HG02970 (cell line): ENCODE results near the gene TENT5C.

ENCODE experiments used
- ATAC-seq: cut with Tn5 transposase; IDR thresholded peaks from one replicate; pipeline ENCODE4 v1.9.1; 2021; ENCODE audit warnings: mild to moderate bottlenecking, moderate library complexity, moderate number of reproducible peaks; ENCODE audit not compliant: unreplicated experiment, low FRiP score

TENT5C gene

DNA sequence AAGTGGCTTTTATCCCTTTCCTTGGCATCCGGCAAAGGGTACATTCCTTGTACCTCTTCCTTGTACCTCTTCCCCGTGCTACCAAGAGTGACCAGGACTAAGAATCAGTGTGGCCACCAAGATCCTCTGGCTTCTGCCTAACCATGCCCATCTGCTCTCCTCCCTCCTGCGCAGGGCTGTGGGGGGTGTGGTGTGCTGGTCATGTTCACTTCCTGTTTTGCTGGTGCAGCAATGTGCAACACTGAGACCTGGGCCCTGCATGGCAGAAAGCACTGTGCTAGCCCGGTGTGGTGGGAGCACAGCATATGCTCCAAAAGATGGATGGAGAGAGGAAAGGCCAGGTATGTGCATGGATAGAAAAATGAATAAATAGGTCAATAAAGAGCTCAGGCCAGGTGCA is 33.3 kb upstream of the TENT5C start:
- no peak for ATAC-seq

DNA sequence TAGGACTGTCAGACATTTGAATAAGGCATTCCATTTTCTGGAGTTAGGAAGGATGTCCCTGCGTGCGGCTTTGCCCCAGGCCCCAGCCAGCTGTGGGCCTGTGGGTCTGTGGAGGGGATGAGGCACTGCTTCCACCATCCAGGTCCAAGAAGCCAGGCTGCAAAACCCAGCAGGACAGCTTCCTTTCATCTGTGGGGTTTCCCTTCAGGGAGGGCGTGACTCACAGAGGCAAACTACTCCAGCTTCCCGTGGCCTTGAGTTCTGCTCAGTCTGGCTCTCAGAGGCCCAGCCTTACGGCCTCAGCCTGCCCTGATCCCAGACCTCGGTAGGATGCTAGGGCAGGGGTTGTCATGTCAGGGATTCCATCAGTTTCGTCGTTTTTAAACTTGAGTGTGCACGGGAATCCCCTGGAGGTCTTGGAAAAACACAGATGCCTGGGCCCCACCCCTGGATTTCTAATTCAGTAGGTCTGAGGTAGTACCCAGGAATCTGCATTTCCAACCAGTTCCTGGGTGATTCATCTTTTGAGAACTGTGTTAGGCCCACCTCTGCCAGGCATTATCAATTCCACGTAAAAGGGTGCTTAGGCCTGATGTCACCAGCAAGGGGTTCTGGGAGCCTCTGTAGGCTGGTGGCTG is 32.3 kb upstream of the TENT5C start:
- ATAC-seq: no peak

DNA sequence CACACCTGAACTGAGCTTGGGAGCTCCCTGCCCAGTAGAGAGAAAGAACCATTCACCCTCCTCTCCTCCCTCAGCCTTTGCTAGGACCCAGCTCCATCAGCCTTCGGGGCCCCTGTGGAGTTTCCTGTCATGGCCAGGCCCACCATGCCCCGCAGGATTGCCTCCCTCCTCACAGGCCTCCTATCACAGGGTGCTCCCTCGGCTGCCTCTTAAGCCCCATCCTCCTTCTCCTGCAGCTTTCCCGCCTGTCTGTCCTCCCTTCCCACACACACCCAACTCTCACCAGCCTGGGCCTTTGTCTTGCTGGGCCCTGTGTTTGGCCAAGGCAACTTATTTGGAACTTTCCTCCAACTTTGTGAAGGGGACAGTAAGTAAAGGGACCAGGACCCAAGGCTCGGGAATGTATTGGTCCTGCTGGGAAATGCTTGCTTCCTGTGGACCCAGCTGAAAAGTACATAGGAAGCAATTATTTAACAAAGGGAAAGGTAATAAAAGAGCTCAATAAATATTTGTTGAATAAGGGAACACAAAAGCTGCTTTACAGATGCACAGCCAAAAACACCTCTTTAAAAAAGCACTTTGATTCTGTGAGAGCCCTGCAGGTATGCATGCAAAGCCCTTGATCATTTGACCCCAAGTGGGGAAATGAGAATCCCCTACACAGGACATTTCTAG is 31.6 kb upstream of the TENT5C start:
- ATAC-seq: no peak

DNA sequence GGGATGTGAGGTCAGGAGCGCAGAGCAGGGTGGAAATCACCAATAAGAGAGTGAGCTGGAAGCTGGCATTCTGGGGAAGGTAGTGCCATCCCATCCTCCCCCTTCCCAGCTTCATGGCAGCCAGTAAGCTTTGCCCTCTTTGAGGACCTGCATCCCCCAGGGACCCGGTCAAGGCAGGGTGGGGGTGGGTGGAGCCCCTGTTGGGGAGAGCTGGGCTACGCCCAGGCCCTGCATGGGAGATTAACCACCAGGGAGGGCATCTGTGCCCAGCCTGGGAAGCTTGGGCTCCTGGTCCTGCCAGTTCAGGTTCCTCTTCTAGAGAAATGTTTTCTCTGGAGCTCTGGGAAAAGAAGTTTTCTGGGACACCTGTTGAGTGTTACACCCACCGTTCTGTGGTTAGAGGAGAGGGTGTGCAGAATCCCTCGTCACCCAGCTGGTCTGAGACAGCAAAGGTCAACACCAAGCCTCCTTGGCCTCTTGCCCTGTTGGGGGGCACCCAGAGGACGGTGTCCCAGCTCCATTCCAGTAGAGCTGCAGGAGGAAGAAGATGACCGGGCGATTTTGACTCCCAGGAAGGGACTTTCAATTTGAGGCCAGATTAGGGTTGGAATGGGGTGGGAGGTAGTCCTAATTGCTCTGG is 30.1 kb upstream of the TENT5C start:
- no peak for ATAC-seq

DNA sequence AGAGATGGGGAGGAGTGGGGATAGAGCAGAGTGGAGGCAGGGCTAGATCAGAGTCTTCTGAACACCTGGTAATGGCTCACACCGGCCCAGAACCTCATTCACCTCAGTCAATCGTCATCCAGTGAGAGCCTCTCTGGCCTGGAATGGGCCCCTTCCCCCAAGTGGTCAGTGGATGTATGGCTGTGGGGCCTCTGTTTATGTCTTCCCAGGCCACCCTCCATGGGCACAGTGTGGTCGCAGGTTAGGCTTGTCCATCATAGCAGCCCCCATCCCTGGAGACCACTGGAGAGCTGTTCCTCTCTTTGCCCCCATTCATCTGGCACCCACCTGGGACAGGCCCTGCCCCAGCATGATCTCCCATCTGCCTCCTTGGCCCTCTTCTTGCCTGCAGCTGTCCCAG is 29.6 kb upstream of the TENT5C start:
- ATAC-seq: no peak

DNA sequence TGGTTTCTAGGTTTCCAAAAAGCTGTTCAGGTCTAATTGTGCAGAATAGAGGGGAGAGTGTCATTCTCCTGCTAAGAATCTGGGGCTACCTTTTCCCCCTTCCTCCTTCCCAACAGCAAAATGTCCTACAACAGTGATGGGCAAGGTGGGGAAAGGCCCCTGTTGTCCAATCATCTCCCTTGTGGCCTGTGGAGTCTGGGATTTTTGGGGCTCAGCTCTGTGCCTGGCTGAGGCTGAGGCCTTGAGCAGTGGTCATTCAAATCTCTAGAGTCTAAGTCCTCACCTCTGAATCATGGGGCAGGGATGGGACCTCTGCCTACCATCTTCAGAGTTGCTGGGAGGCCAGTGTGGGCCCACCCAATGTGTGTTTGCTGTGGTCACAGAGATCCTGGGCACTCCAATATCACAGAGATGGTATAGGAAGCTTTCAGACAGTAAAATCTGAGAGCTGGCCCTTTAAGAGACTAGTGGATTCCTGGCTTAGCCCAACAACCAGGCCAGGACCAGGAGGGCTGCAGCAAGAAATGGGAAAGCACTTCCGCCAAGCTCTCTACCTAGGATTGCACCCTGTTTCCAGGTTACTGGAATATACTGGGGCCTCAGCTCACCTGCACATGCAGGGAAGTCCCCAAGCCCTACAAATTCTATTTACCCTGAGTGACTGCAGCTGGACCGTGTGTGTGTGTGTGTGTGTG is 28.5 kb upstream of the TENT5C start:
- no peak for ATAC-seq

DNA sequence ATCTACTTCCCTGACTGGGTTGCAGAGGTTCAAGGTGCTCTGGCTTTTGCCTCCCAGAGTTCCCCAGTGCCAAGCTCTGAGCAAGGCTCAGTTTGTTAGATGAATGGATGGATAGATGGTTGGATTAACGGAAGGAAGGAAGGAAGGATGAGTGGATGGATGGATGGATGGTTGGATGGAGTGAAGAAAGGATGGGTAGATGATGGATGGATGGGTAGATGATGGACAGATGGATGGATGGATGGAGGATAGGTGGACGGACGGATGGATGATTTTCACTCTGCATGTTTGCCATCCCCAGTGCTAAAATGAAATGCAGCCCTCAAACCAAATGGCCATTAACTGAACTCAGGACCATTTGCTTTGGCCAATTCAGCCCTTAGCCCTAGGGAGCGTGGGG is 27.4 kb upstream of the TENT5C start:
- no peak for ATAC-seq

DNA sequence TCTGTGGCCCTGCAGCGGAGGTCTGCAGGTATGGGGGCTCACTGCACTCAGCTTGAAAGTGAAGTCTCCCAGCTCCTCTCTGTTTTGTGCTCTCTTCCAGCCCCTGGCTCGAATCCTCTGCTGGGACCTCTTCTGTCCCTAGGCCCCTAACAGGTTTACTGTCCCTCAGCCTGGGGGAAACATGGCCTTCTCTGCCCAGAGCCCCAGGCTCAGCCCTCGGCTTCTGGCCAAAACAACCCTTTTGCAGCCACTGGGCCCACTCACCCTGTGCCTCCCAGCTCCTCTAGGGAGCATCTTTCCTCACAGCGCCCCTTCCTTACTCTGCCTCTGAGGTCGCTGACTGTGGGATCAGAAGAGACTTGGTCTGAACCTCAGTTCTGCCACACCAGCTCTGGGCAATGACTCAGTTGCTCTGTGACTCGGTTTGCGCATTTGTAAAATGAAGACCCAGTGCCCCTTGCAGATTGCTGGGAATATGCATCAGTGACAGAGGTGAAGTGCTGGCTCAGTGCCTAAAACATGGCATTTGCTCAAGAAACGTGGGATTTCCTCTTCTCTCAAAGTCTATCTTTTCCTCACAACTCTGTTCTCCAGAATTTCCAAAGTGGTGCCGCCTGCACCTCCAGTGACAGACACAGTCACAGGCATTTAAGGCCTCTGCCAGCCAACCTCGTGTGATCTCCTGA is 26.5 kb upstream of the TENT5C start:
- no peak for ATAC-seq

DNA sequence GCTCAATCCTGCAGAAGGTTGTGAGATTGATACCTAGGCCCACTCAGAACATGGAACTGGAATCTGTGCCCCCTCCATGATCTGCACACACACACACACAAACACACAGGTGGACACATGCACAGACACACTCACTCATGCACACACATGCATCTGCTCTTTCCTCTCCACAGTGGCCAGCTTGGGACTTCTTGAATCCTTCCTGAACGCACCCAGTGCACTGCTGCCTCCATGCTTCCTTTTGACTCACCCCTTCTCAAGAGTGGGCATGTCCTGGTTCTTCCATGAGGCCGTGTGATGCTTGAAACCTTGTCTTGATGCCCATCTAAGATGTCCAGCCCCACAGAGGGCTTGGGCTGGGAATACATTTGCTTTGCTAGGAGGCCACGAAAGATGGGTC is 25.4 kb upstream of the TENT5C start:
- ATAC-seq: no peak

DNA sequence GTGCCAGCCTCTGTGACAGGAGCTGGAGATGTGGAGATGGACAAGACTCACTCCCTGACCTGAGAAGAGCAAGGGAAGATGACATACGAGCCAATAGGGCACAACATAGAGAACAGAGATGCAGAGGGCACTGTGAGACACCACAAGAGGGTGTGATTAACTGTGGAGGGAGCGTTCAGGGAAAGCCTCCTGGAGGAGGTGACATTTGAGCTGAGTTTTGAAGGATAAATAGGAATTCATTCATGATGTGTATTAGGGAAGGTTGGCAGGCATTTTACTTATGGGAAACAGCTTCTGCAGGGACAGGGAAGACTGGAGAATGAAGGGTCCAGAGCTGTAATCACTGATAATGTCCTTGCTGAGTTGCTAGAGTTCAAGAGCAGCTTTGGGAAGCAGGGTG is 25.0 kb upstream of the TENT5C start:
- no peak for ATAC-seq

DNA sequence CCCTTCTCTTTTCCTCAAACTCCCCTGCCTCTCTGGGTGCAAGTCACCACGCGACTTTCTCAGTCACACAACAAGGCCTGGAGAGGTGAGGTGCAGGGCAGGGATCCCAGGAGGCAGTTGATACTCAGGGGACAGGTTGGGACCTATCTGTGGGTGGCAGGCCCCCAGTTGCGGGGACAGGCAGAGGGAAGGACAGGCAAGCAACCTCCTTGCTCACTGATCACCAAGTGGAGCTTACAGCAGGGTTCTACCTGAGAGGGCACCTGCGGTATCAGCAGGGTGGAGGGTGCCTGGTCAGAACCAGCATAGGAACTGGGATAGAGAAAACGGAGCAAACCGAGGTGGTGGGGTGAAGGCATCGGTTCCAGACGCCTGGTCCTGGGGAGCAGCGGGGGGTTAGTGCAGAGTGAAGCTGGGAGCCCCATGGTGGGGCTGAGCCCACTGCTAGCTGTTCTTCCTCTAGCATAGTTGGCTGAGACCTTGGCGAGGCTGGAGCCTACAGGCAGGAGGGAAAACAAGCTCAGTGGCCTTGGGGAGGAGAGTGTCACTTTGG is 24.4 kb upstream of the TENT5C start:
- ATAC-seq: no peak

DNA sequence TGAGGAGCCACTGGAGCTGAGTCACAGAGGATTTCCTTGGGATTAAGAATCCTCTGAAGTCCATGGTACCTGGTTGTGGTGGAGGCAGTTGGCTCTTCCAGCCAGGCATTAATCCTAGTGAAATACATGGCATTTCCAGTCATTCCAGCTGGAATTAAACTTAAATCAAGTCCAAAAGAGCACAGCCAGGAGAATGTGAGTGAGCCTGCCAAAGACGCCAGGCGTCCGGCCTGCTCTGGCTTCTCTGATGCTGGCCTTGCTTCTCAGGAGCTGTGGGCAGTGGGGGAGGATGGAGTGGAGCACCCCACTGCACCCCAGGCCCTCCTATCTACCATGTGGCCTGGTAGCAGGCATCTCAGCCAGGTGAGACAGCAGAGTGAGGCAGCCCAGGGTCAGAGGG is 23.4 kb upstream of the TENT5C start:
- ATAC-seq: no peak

DNA sequence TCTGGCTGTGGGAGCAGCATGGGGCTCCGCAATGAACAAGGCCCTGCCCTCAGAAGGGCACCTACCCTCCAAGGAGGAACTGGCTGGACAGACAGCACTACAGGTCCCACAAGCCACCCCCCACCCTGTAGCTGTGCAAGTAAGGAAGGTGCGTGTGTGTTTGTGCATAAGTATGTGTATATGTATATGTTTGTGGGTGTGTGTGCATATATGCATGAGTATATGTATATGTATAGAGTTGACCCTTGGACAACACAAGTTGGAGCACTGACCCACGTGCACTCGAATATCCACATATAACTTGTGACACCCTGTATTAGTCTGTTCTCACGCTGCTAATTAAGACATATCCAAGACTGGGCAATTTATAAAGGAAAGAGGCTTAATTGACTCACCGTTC is 22.6 kb upstream of the TENT5C start:
- no peak for ATAC-seq

DNA sequence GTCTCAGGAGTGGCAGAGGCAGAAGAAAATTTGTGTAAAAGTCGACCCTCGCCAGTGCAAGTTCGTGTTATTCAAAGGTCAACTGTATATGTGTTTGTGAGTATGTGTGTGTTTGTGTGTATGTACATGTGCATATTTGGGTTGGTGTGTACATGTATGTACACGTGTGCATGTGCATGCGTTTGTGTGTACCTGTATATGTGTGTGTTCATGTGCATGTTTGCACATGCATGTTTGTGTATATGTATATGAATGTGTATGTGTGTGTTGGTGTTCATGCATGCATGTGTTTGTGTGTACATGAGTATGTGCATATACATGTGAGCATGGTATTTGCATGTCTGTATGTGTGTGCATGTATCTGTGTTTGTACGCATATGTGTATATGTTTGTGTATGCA is 21.7 kb upstream of the TENT5C start:
- no peak for ATAC-seq

DNA sequence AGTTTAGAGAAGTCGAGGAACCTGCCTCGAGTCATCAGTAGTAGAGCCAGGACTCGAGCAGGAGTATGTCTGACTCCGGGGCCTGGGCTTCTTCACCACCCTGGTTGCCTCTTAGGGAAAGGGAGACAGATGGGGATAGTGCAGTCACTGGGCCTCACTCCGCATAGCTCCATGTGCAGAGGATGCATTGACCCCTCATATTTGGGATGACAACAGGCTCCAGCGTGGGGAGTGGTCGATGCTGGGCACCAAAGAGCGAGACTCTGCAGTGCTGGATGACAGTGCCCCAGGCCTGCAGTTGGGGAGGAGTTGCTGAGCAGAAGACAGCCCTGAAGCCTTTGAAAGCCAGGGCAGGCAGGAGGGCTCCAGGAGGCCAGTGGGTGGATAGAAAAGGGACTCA is 20.8 kb upstream of the TENT5C start:
- ATAC-seq: no peak

DNA sequence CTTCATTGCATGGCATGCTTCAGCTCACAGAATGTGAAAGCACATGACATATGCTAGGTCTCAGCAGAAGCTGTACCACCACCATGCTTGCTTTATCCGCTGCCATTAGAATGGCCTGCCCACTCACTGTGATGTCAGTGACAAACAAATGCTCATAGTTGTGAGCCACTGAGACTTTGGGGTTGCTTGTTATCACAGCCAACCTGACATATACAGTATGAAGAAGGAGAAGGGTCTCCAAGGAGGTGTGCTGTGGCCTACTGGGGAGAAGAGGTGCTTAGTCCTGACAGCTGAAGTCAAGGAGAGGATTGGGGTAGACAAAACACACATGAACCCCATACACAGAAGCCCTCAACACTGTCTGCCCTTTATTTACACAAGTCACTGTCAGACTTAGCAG is 19.5 kb upstream of the TENT5C start:
- no peak for ATAC-seq

DNA sequence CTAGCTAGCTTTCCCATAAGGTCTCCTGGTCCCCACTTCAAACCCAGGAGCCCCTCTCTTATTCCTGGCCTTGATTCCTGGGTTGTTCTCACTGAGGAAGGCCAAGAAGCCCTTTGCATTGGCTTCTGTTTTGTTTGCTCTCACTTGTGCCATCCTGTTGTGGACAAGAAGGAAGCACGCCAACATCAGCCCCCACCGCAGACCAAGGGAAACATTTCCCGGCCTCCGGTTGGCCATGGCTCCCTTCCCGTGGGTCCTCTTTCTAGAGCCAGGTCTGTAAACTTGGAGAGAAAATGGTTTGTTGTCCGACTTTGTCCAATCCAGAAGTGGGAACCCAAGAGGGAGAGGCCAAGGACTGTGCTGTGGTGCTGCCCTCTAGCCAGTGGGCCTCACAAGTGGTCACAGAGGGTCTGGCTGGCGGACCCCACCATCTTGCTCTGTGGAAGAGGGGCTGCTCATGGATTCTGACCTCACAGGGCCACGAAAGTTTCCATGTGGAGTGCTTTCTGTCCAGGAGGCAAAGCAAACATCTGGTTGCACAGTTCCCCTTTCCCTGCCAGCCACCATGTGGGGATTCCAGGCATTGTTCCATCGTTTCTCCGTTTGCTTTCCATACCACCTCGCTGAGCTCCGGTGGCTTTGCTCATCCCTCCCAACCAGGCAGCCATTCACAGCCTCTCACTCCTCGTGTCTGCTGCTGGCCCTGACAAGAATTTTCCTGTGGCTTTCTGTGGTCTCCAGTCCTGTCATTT is 18.9 kb upstream of the TENT5C start:
- no peak for ATAC-seq

DNA sequence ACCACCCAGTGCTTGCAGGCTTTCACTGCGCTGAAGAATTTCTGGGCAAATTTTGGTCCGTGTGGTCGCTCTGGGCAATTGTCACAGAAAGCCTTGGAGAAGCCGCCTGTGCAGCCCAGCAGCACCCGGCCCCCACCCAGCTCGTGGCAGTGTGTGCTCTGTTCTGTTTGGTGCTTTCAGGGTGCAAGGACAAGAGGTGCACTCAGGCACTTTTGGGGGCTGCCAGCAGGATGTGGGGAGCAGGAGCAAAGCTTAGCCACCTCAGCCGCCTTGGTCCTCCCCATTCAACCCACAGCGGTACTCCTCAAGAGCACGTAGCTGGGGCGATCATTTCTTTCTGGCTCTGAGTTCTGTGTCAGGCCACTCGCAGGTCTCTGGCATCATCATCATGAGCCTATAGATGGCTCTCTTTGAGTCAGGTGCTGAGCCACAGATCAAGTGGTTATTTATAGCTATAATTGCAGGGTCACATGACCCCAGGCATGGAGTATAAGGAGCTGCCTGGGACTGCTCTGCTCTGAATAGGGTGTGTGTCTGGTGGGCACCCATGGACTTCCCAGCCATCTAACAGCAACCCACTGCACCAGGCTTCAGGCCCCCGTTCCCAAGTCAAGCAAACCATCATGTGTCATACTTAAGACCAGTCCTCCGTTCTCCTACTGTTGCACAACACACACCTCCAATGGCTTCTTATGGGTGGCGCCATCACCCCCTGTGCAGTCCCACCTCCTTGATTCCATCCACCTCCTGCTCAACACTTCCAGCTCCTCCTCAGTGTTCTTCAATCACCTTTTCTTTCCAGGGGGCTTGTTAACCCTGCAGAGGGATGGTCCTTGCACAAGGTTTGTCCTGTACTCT is 18.1 kb upstream of the TENT5C start:
- no peak for ATAC-seq

DNA sequence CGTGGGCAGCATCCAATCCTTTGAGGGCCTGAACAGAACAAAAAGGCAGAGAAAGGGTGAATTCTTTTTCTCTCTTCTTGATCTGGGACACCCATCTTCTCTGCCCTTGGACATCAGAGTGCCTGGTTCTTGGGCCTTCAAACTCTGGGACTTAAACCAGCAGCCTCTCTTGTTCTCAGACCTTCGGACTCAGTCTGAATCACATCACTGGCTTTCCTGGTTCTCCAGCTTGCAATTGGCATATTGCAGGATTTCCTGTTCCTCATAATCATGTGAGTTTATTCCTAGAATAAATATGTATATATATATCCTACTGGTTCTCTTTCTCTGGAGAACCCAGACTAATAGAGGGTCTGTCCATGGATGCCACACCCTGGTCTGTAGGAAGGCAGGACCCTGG is 16.3 kb upstream of the TENT5C start:
- no peak for ATAC-seq
